ENCODE measurements around the gene FAM149B1.
"Not testable (repeated sequence)": the region's sequence is repeated elsewhere in the genome, so short reads cannot be mapped to it uniquely, and the experiment has no call there.

FAM149B1 gene

GRCh38 chr10:73150633-73151413, 17.1 kb upstream of the FAM149B1 start:
- not testable (repeated sequence) for H2AFZ ChIP-seq (ENCODE audit: low read length, unreplicated experiment); H3K27me3 ChIP-seq (ENCODE audit: insufficient read depth, low read length); H3K27ac ChIP-seq (ENCODE audit: low read depth, low read length); H3K79me2 ChIP-seq (ENCODE audit: control insufficient read depth, insufficient read depth, low read length, unreplicated experiment); H3K4me1 ChIP-seq (ENCODE audit: control insufficient read depth, insufficient read depth, low read length, unreplicated experiment); H3K4me3 ChIP-seq (ENCODE audit: low read depth, low read length)
- H3K36me3 ChIP-seq (ENCODE audit: insufficient read depth, low read length): peaks cover 40% of the 10 kb centered on the region

GRCh38 chr10:73152009-73152408, 15.9 kb upstream of the FAM149B1 start:
- Histone ChIP-seq H3K27me3 (ENCODE audit: insufficient read depth, low read length) (no peaks in the 10 kb centered on the region), H3K36me3 (ENCODE audit: insufficient read depth, low read length) (peaks cover 43% of the 10 kb centered on the region), H3K27ac (ENCODE audit: low read depth, low read length) (no peak overlapping the region), H2AFZ (ENCODE audit: low read length, unreplicated experiment) (no peak overlapping the region), H3K4me1 (ENCODE audit: control insufficient read depth, insufficient read depth, low read length, unreplicated experiment) (no peaks in the 10 kb centered on the region), H3K4me3 (ENCODE audit: low read depth, low read length) (no peak overlapping the region), H3K79me2 (ENCODE audit: control insufficient read depth, insufficient read depth, low read length, unreplicated experiment) (peaks cover 9% of the 10 kb centered on the region)

- Histone ChIP-seq H3K27ac (ENCODE audit: low read depth, low read length) (no peak overlapping the region), H3K36me3 (ENCODE audit: insufficient read depth, low read length) (peaks cover 28% of the 10 kb centered on the region), H2AFZ (ENCODE audit: low read length, unreplicated experiment) (no peak overlapping the region), H3K4me1 (ENCODE audit: control insufficient read depth, insufficient read depth, low read length, unreplicated experiment) (no peaks in the 10 kb centered on the region), H3K4me3 (ENCODE audit: low read depth, low read length) (no peak overlapping the region), H3K79me2 (ENCODE audit: control insufficient read depth, insufficient read depth, low read length, unreplicated experiment) (peaks cover 11% of the 10 kb centered on the region), H3K27me3 (ENCODE audit: insufficient read depth, low read length) (no peaks in the 10 kb centered on the region)
Observed at GRCh38 chr10:73156054-73156453, 11.9 kb upstream of the FAM149B1 start.

GRCh38 chr10:73159038-73159648, 8.8 kb upstream of the FAM149B1 start:
- Histone ChIP-seq H3K27me3 (ENCODE audit: insufficient read depth, low read length) (no peaks in the 10 kb centered on the region), H3K27ac (ENCODE audit: low read depth, low read length) (no peak overlapping the region), H3K4me1 (ENCODE audit: control insufficient read depth, insufficient read depth, low read length, unreplicated experiment) (peaks cover 5% of the 10 kb centered on the region), H2AFZ (ENCODE audit: low read length, unreplicated experiment) (no peak overlapping the region), H3K4me3 (ENCODE audit: low read depth, low read length) (no peak overlapping the region), H3K36me3 (ENCODE audit: insufficient read depth, low read length) (peaks cover 23% of the 10 kb centered on the region), H3K79me2 (ENCODE audit: control insufficient read depth, insufficient read depth, low read length, unreplicated experiment) (peaks cover 39% of the 10 kb centered on the region)

- H3K79me2 ChIP-seq (ENCODE audit: control insufficient read depth, insufficient read depth, low read length, unreplicated experiment): peaks cover 51% of the 10 kb centered on the region
Observed at GRCh38 chr10:73161079-73161478, 6.8 kb upstream of the FAM149B1 start.

GRCh38 chr10:73161662-73162061, 6.3 kb upstream of the FAM149B1 start:
- H3K27ac ChIP-seq (ENCODE audit: low read depth, low read length): no peak overlapping the region
- no peak overlapping the region for H2AFZ ChIP-seq (ENCODE audit: low read length, unreplicated experiment)
- H3K4me1 ChIP-seq (ENCODE audit: control insufficient read depth, insufficient read depth, low read length, unreplicated experiment): peaks cover 12% of the 10 kb centered on the region
- no peak overlapping the region for H3K4me3 ChIP-seq (ENCODE audit: low read depth, low read length)
- H3K79me2 ChIP-seq (ENCODE audit: control insufficient read depth, insufficient read depth, low read length, unreplicated experiment): peaks cover 57% of the 10 kb centered on the region
- no peaks in the 10 kb centered on the region for H3K27me3 ChIP-seq (ENCODE audit: insufficient read depth, low read length)
- H3K36me3 ChIP-seq (ENCODE audit: insufficient read depth, low read length): peaks cover 16% of the 10 kb centered on the region

More at GRCh38 chr10:73161079-73161478, 6.8 kb upstream of the FAM149B1 start:
- H2AFZ ChIP-seq (ENCODE audit: low read length, unreplicated experiment): no peak overlapping the region
- no peak overlapping the region for H3K4me3 ChIP-seq (ENCODE audit: low read depth, low read length)
- peaks cover 8% of the 10 kb centered on the region for H3K4me1 ChIP-seq (ENCODE audit: control insufficient read depth, insufficient read depth, low read length, unreplicated experiment)
- H3K36me3 ChIP-seq (ENCODE audit: insufficient read depth, low read length): peaks cover 17% of the 10 kb centered on the region
- H3K27ac ChIP-seq (ENCODE audit: low read depth, low read length): no peak overlapping the region
- H3K27me3 ChIP-seq (ENCODE audit: insufficient read depth, low read length): no peaks in the 10 kb centered on the region

GRCh38 chr10:73163096-73163495, 4.8 kb upstream of the FAM149B1 start:
- Histone ChIP-seq H3K27me3 (ENCODE audit: insufficient read depth, low read length) (no peaks in the 10 kb centered on the region), H3K79me2 (ENCODE audit: control insufficient read depth, insufficient read depth, low read length, unreplicated experiment) (peaks cover 68% of the 10 kb centered on the region), H3K36me3 (ENCODE audit: insufficient read depth, low read length) (peaks cover 15% of the 10 kb centered on the region), H3K4me3 (ENCODE audit: low read depth, low read length) (no peak overlapping the region), H3K27ac (ENCODE audit: low read depth, low read length) (peak overlapping the region; percentile 60; the same call in 1 of the 2 replicates), H3K4me1 (ENCODE audit: control insufficient read depth, insufficient read depth, low read length, unreplicated experiment) (peaks cover 16% of the 10 kb centered on the region), H2AFZ (ENCODE audit: low read length, unreplicated experiment) (no peak overlapping the region)

- peaks cover 64% of the 10 kb centered on the region for H3K79me2 ChIP-seq (ENCODE audit: control insufficient read depth, insufficient read depth, low read length, unreplicated experiment)
- H3K27ac ChIP-seq (ENCODE audit: low read depth, low read length): peak overlapping the region; percentile 86
- peak overlapping the region; percentile 86 for H3K4me3 ChIP-seq (ENCODE audit: low read depth, low read length)
- no peak overlapping the region for H2AFZ ChIP-seq (ENCODE audit: low read length, unreplicated experiment)
- H3K4me1 ChIP-seq (ENCODE audit: control insufficient read depth, insufficient read depth, low read length, unreplicated experiment): peaks cover 19% of the 10 kb centered on the region
- H3K27me3 ChIP-seq (ENCODE audit: insufficient read depth, low read length): no peaks in the 10 kb centered on the region
- H3K36me3 ChIP-seq (ENCODE audit: insufficient read depth, low read length): peaks cover 9% of the 10 kb centered on the region
Observed at GRCh38 chr10:73166972-73167371, 947 bp upstream of the FAM149B1 start.

- Histone ChIP-seq H2AFZ (ENCODE audit: low read length, unreplicated experiment) (peak overlapping the region; percentile 92), H3K27me3 (ENCODE audit: insufficient read depth, low read length) (no peaks in the 10 kb centered on the region), H3K36me3 (ENCODE audit: insufficient read depth, low read length) (peaks cover 4% of the 10 kb centered on the region), H3K4me1 (ENCODE audit: control insufficient read depth, insufficient read depth, low read length, unreplicated experiment) (peaks cover 19% of the 10 kb centered on the region), H3K27ac (ENCODE audit: low read depth, low read length) (peak overlapping the region; percentile 86), H3K4me3 (ENCODE audit: low read depth, low read length) (peak overlapping the region; percentile 86), H3K79me2 (ENCODE audit: control insufficient read depth, insufficient read depth, low read length, unreplicated experiment) (peaks cover 59% of the 10 kb centered on the region)
Observed at GRCh38 chr10:73167458-73167782, 499 bp upstream of the FAM149B1 start.

- no peaks in the 10 kb centered on the region for H3K27me3 ChIP-seq (ENCODE audit: insufficient read depth, low read length)
- H2AFZ ChIP-seq (ENCODE audit: low read length, unreplicated experiment): peak overlapping the region; percentile 95
- peaks cover 19% of the 10 kb centered on the region for H3K4me1 ChIP-seq (ENCODE audit: control insufficient read depth, insufficient read depth, low read length, unreplicated experiment)
- H3K4me3 ChIP-seq (ENCODE audit: low read depth, low read length): peak overlapping the region; percentile 86
- peaks cover 51% of the 10 kb centered on the region for H3K79me2 ChIP-seq (ENCODE audit: control insufficient read depth, insufficient read depth, low read length, unreplicated experiment)
- H3K27ac ChIP-seq (ENCODE audit: low read depth, low read length): peak overlapping the region; percentile 86
- peaks cover 3% of the 10 kb centered on the region for H3K36me3 ChIP-seq (ENCODE audit: insufficient read depth, low read length)
Observed at GRCh38 chr10:73168465-73168803, 515 bp downstream of the FAM149B1 start.

- H3K4me1 ChIP-seq (ENCODE audit: control insufficient read depth, insufficient read depth, low read length, unreplicated experiment): peaks cover 15% of the 10 kb centered on the region
- no peaks in the 10 kb centered on the region for H3K27me3 ChIP-seq (ENCODE audit: insufficient read depth, low read length)
- H2AFZ ChIP-seq (ENCODE audit: low read length, unreplicated experiment): no peak overlapping the region
- peaks cover 3% of the 10 kb centered on the region; the same call in 1 of the 2 replicates for H3K36me3 ChIP-seq (ENCODE audit: insufficient read depth, low read length)
- no peak overlapping the region for H3K27ac ChIP-seq (ENCODE audit: low read depth, low read length)
- H3K79me2 ChIP-seq (ENCODE audit: control insufficient read depth, insufficient read depth, low read length, unreplicated experiment): peaks cover 46% of the 10 kb centered on the region
- no peak overlapping the region for H3K4me3 ChIP-seq (ENCODE audit: low read depth, low read length)
Observed at GRCh38 chr10:73169320-73169719, 1.4 kb downstream of the FAM149B1 start.
